Effector CD4-positive, alpha-beta T cell (primary cell): ENCODE measurements around the gene MYBBP1A.

Experiments used
- DNase-seq: peaks from one replicate; pipeline ENCODE4 v3.0.0-alpha.2; 2020

MYBBP1A gene

GRCh38 chr17:4535667-4536258 lies 19.4 kb downstream of the MYBBP1A start:
- no peak for DNase-seq

GRCh38 chr17:4534928-4535666 lies 20.1 kb downstream of the MYBBP1A start:
- DNase-seq, result no peak

GRCh38 chr17:4534515-4534914 lies 20.7 kb downstream of the MYBBP1A start:
- no peak for DNase-seq

GRCh38 chr17:4533523-4534504 lies 21.4 kb downstream of the MYBBP1A start:
- DNase-seq, result no peak

GRCh38 chr17:4532860-4533522 lies 22.2 kb downstream of the MYBBP1A start:
- no peak for DNase-seq

- DNase-seq, result no peak
Measured at GRCh38 chr17:4531988-4532736, 23.0 kb downstream of the MYBBP1A start.

- DNase-seq, result no peak
Measured at GRCh38 chr17:4530799-4531730, 24.1 kb downstream of the MYBBP1A start.

- DNase-seq, result no peak
Measured at GRCh38 chr17:4529533-4530152, 25.5 kb downstream of the MYBBP1A start.

- no peak for DNase-seq
Measured at GRCh38 chr17:4527566-4528125, 27.5 kb downstream of the MYBBP1A start.

GRCh38 chr17:4527134-4527533 lies 28.1 kb downstream of the MYBBP1A start:
- DNase-seq, result no peak

- no peak for DNase-seq
Measured at GRCh38 chr17:4525691-4526397, 29.3 kb downstream of the MYBBP1A start.

GRCh38 chr17:4523946-4524345 lies 31.2 kb downstream of the MYBBP1A start:
- DNase-seq, result no peak

- DNase-seq, result no peak
Measured at GRCh38 chr17:4522661-4523060, 32.5 kb downstream of the MYBBP1A start.

GRCh38 chr17:4520894-4521600 lies 34.1 kb downstream of the MYBBP1A start:
- DNase-seq, result no peak

GRCh38 chr17:4520060-4520893 lies 34.9 kb downstream of the MYBBP1A start:
- DNase-seq, result no peak

GRCh38 chr17:4519361-4519788 lies 35.8 kb downstream of the MYBBP1A start:
- DNase-seq, result no peak

GRCh38 chr17:4518901-4519300 lies 36.3 kb downstream of the MYBBP1A start:
- no peak for DNase-seq

- DNase-seq, result no peak
Measured at GRCh38 chr17:4516735-4517134, 38.4 kb downstream of the MYBBP1A start.
